ENCODE measurements around the gene NTPCR. TPM values are rescaled to one million over a fixed set of nuclear protein-coding genes. Genes with fewer than 3 reads are reported as not detected.

Gene NTPCR
- polyA plus RNA-seq, 2 donors = 38.2 to 45.7 TPM

GRCh38 chr1:233016798-233017197 is 66.4 kb downstream of the NTPCR start:
- no peak overlapping the region for H3K4me3 ChIP-seq (ENCODE audit: low read depth in 1 of 2, low read length in 2 of 2)
- WGBS, 2 donors = 51 to 57% methylated on average over 6 of the region's 6 CpGs
- H3K27ac ChIP-seq (ENCODE audit: low read depth in 2 of 2, low read length in 1 of 2) = no peak overlapping the region

GRCh38 chr1:233019083-233019482 is 68.7 kb downstream of the NTPCR start:
- Histone ChIP-seq H3K27me3 (ENCODE audit: control insufficient read depth in 1 of 2, insufficient read depth in 2 of 2, low read length in 2 of 2) (no peaks in the 10 kb centered on the region), H3K9me3 (ENCODE audit: control insufficient read depth in 2 of 2, insufficient read depth in 1 of 2, low read depth in 1 of 2, low read length in 1 of 2) (no peaks in the 10 kb centered on the region), H3K4me1 (ENCODE audit: control insufficient read depth in 2 of 2, insufficient read depth in 2 of 2, low read length in 1 of 2) (no peaks in the 10 kb centered on the region), H3K36me3 (ENCODE audit: control insufficient read depth in 2 of 2, insufficient read depth in 2 of 2, low read length in 1 of 2) (no peaks in the 10 kb centered on the region), H3K27ac (ENCODE audit: low read depth in 2 of 2, low read length in 1 of 2) (no peak overlapping the region), H3K4me3 (ENCODE audit: low read depth in 1 of 2, low read length in 2 of 2) (no peak overlapping the region)
- WGBS, 2 donors = 93 to 97% methylated on average over 3 of the region's 3 CpGs

More at GRCh38 chr1:233016798-233017197, 66.4 kb downstream of the NTPCR start:
- H3K27me3 ChIP-seq (ENCODE audit: control insufficient read depth in 1 of 2, insufficient read depth in 2 of 2, low read length in 2 of 2) = no peaks in the 10 kb centered on the region
- no peaks in the 10 kb centered on the region for H3K4me1 ChIP-seq (ENCODE audit: control insufficient read depth in 2 of 2, insufficient read depth in 2 of 2, low read length in 1 of 2)
- no peaks in the 10 kb centered on the region for H3K9me3 ChIP-seq (ENCODE audit: control insufficient read depth in 2 of 2, insufficient read depth in 1 of 2, low read depth in 1 of 2, low read length in 1 of 2)
- no peaks in the 10 kb centered on the region for H3K36me3 ChIP-seq (ENCODE audit: control insufficient read depth in 2 of 2, insufficient read depth in 2 of 2, low read length in 1 of 2)

- Histone ChIP-seq H3K4me3 (ENCODE audit: low read depth in 1 of 2, low read length in 2 of 2) (no peak overlapping the region), H3K27ac (ENCODE audit: low read depth in 2 of 2, low read length in 1 of 2) (no peak overlapping the region), H3K4me1 (ENCODE audit: control insufficient read depth in 2 of 2, insufficient read depth in 2 of 2, low read length in 1 of 2) (peaks cover 0 to under 1% of the 10 kb centered on the region in 2 donors), H3K9me3 (ENCODE audit: control insufficient read depth in 2 of 2, insufficient read depth in 1 of 2, low read depth in 1 of 2, low read length in 1 of 2) (no peaks in the 10 kb centered on the region), H3K27me3 (ENCODE audit: control insufficient read depth in 1 of 2, insufficient read depth in 2 of 2, low read length in 2 of 2) (no peaks in the 10 kb centered on the region), H3K36me3 (ENCODE audit: control insufficient read depth in 2 of 2, insufficient read depth in 2 of 2, low read length in 1 of 2) (no peaks in the 10 kb centered on the region)
- WGBS, 2 donors = 66 to 76% methylated on average over 12 of the region's 12 CpGs
Observed at GRCh38 chr1:233019778-233020325, 69.4 kb downstream of the NTPCR start.

DNA sequence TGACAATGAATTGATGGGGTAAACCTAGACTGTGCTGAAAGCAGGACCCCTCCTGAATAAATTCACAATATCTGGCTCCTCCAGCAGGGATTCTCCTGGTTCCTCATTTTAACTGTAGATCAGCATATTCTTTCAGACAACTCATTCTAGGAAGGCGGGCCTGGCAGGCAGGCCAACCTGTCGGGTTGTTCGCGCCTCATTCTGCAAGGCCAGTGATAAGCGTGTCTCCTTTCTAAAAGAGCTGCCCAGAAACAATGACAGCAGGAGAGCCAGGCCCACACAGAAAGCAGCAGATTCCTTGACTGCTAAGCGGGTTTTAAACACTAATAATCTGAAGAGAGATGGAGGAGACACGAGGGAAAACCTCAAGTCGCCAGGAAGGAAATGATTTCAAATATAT is 70.0 kb downstream of the NTPCR start:
- H3K4me1 ChIP-seq (ENCODE audit: control insufficient read depth in 2 of 2, insufficient read depth in 2 of 2, low read length in 1 of 2) = peaks cover 0 to 5% of the 10 kb centered on the region in 2 donors
- no peaks in the 10 kb centered on the region for H3K27me3 ChIP-seq (ENCODE audit: control insufficient read depth in 1 of 2, insufficient read depth in 2 of 2, low read length in 2 of 2)
- H3K36me3 ChIP-seq (ENCODE audit: control insufficient read depth in 2 of 2, insufficient read depth in 2 of 2, low read length in 1 of 2) = no peaks in the 10 kb centered on the region
- WGBS, 2 donors = 64 to 65% methylated on average over 8 of the region's 8 CpGs
- H3K9me3 ChIP-seq (ENCODE audit: control insufficient read depth in 2 of 2, insufficient read depth in 1 of 2, low read depth in 1 of 2, low read length in 1 of 2) = no peaks in the 10 kb centered on the region
- H3K27ac ChIP-seq (ENCODE audit: low read depth in 2 of 2, low read length in 1 of 2) = no peak overlapping the region
- no peak overlapping the region for H3K4me3 ChIP-seq (ENCODE audit: low read depth in 1 of 2, low read length in 2 of 2)

GRCh38 chr1:233022246-233022645 is 71.8 kb downstream of the NTPCR start:
- no peak overlapping the region for H3K27ac ChIP-seq (ENCODE audit: low read depth in 2 of 2, low read length in 1 of 2)
- no peaks in the 10 kb centered on the region for H3K36me3 ChIP-seq (ENCODE audit: control insufficient read depth in 2 of 2, insufficient read depth in 2 of 2, low read length in 1 of 2)
- H3K4me1 ChIP-seq (ENCODE audit: control insufficient read depth in 2 of 2, insufficient read depth in 2 of 2, low read length in 1 of 2) = peaks cover 0 to 5% of the 10 kb centered on the region in 2 donors
- WGBS, 2 donors = 95 to 98% methylated on average over 2 of the region's 2 CpGs
- no peaks in the 10 kb centered on the region for H3K27me3 ChIP-seq (ENCODE audit: control insufficient read depth in 1 of 2, insufficient read depth in 2 of 2, low read length in 2 of 2)
- no peaks in the 10 kb centered on the region for H3K9me3 ChIP-seq (ENCODE audit: control insufficient read depth in 2 of 2, insufficient read depth in 1 of 2, low read depth in 1 of 2, low read length in 1 of 2)
- no peak overlapping the region for H3K4me3 ChIP-seq (ENCODE audit: low read depth in 1 of 2, low read length in 2 of 2)

DNA sequence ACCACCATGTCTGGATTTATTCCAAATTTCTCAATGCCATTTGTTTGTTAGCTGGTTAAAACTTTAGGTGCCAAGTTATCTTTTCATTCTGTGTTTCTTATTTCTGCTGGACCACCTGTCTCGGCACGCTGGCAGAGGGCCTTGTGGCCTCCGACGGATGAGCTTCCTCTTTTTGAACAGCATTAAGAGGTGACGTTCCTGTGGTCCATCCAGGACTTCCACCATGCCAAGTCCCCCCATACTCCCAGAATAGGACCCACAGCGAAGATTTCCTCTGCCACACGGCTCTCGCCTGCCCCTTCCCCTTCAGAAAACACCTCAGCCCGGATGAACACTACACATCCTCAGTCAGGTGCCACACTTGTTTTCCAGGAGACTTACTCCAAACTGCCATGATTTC is 73.8 kb downstream of the NTPCR start:
- Histone ChIP-seq H3K27ac (ENCODE audit: low read depth in 2 of 2, low read length in 1 of 2) (no peak overlapping the region), H3K4me1 (ENCODE audit: control insufficient read depth in 2 of 2, insufficient read depth in 2 of 2, low read length in 1 of 2) (peaks cover 0 to 5% of the 10 kb centered on the region in 2 donors), H3K36me3 (ENCODE audit: control insufficient read depth in 2 of 2, insufficient read depth in 2 of 2, low read length in 1 of 2) (no peaks in the 10 kb centered on the region), H3K4me3 (ENCODE audit: low read depth in 1 of 2, low read length in 2 of 2) (no peak overlapping the region), H3K27me3 (ENCODE audit: control insufficient read depth in 1 of 2, insufficient read depth in 2 of 2, low read length in 2 of 2) (no peaks in the 10 kb centered on the region), H3K9me3 (ENCODE audit: control insufficient read depth in 2 of 2, insufficient read depth in 1 of 2, low read depth in 1 of 2, low read length in 1 of 2) (no peaks in the 10 kb centered on the region)
- 86 to 92% methylated on average over 9 of the region's 9 CpGs for WGBS, 2 donors

GRCh38 chr1:233025157-233025556 is 74.7 kb downstream of the NTPCR start:
- H3K4me1 ChIP-seq (ENCODE audit: control insufficient read depth in 2 of 2, insufficient read depth in 2 of 2, low read length in 1 of 2) = peaks cover 0 to 5% of the 10 kb centered on the region in 2 donors
- WGBS, 2 donors = 66 to 68% methylated on average over 12 of the region's 12 CpGs
- peak overlapping the region; percentile 42 to 57 for H3K27ac ChIP-seq (ENCODE audit: low read depth in 2 of 2, low read length in 1 of 2)
- H3K27me3 ChIP-seq (ENCODE audit: control insufficient read depth in 1 of 2, insufficient read depth in 2 of 2, low read length in 2 of 2) = no peaks in the 10 kb centered on the region
- no peaks in the 10 kb centered on the region for H3K36me3 ChIP-seq (ENCODE audit: control insufficient read depth in 2 of 2, insufficient read depth in 2 of 2, low read length in 1 of 2)
- H3K4me3 ChIP-seq (ENCODE audit: low read depth in 1 of 2, low read length in 2 of 2) = no peak overlapping the region
- H3K9me3 ChIP-seq (ENCODE audit: control insufficient read depth in 2 of 2, insufficient read depth in 1 of 2, low read depth in 1 of 2, low read length in 1 of 2) = no peaks in the 10 kb centered on the region

GRCh38 chr1:233025567-233025966 is 75.2 kb downstream of the NTPCR start:
- Histone ChIP-seq H3K4me3 (ENCODE audit: low read depth in 1 of 2, low read length in 2 of 2) (no peak overlapping the region), H3K27ac (ENCODE audit: low read depth in 2 of 2, low read length in 1 of 2) (peak overlapping the region in 1 of 2 donors; percentile 42), H3K4me1 (ENCODE audit: control insufficient read depth in 2 of 2, insufficient read depth in 2 of 2, low read length in 1 of 2) (peaks cover 0 to 5% of the 10 kb centered on the region in 2 donors), H3K9me3 (ENCODE audit: control insufficient read depth in 2 of 2, insufficient read depth in 1 of 2, low read depth in 1 of 2, low read length in 1 of 2) (no peaks in the 10 kb centered on the region), H3K27me3 (ENCODE audit: control insufficient read depth in 1 of 2, insufficient read depth in 2 of 2, low read length in 2 of 2) (no peaks in the 10 kb centered on the region), H3K36me3 (ENCODE audit: control insufficient read depth in 2 of 2, insufficient read depth in 2 of 2, low read length in 1 of 2) (no peaks in the 10 kb centered on the region)
- whole genome bisulfite sequencing, 2 donors = 48 to 52% methylated on average over 2 of the region's 2 CpGs

- H3K4me1 ChIP-seq (ENCODE audit: control insufficient read depth in 2 of 2, insufficient read depth in 2 of 2, low read length in 1 of 2) = peaks cover 0 to 5% of the 10 kb centered on the region in 2 donors
- H3K36me3 ChIP-seq (ENCODE audit: control insufficient read depth in 2 of 2, insufficient read depth in 2 of 2, low read length in 1 of 2) = no peaks in the 10 kb centered on the region
- no peak overlapping the region for H3K27ac ChIP-seq (ENCODE audit: low read depth in 2 of 2, low read length in 1 of 2)
- no peaks in the 10 kb centered on the region for H3K27me3 ChIP-seq (ENCODE audit: control insufficient read depth in 1 of 2, insufficient read depth in 2 of 2, low read length in 2 of 2)
- no peak overlapping the region for H3K4me3 ChIP-seq (ENCODE audit: low read depth in 1 of 2, low read length in 2 of 2)
- H3K9me3 ChIP-seq (ENCODE audit: control insufficient read depth in 2 of 2, insufficient read depth in 1 of 2, low read depth in 1 of 2, low read length in 1 of 2) = no peaks in the 10 kb centered on the region
- WGBS, 2 donors = 80 to 83% methylated on average over 5 of the region's 5 CpGs
Observed at GRCh38 chr1:233027046-233027445, 76.6 kb downstream of the NTPCR start.

GRCh38 chr1:233031521-233031920 is 81.1 kb downstream of the NTPCR start:
- Histone ChIP-seq H3K4me1 (ENCODE audit: control insufficient read depth in 2 of 2, insufficient read depth in 2 of 2, low read length in 1 of 2) (no peaks in the 10 kb centered on the region), H3K27ac (ENCODE audit: low read depth in 2 of 2, low read length in 1 of 2) (no peak overlapping the region)
- 68 to 81% methylated on average over 3 of the region's 3 CpGs for WGBS, 2 donors

More at GRCh38 chr1:233031521-233031920, 81.1 kb downstream of the NTPCR start:
- Histone ChIP-seq H3K36me3 (ENCODE audit: control insufficient read depth in 2 of 2, insufficient read depth in 2 of 2, low read length in 1 of 2) (no peaks in the 10 kb centered on the region), H3K9me3 (ENCODE audit: control insufficient read depth in 2 of 2, insufficient read depth in 1 of 2, low read depth in 1 of 2, low read length in 1 of 2) (no peaks in the 10 kb centered on the region), H3K4me3 (ENCODE audit: low read depth in 1 of 2, low read length in 2 of 2) (no peak overlapping the region), H3K27me3 (ENCODE audit: control insufficient read depth in 1 of 2, insufficient read depth in 2 of 2, low read length in 2 of 2) (no peaks in the 10 kb centered on the region)

Data from esophagus (tissue), 2 donors.